ENCODE data around the gene TRAFD1. TPM values are rescaled to one million over a fixed set of nuclear protein-coding genes. Genes with fewer than 3 reads are reported as not detected.

TRAFD1 gene
- total and polyA plus RNA-seq, 2 of the 8 experiments (the other 6 are each of a cell fraction or from before 2014, with no cell fraction given): 18.1 to 33.1 TPM

- TF ChIP-seq USF2 (IDR thresholded peaks at IDR 0.05; ENCODE audit: low read length): no peak
- TF ChIP-seq ATF2 (IDR thresholded peaks at IDR 0.05; ENCODE audit: low read length): no peak
- no peak for TF ChIP-seq CHD1 (IDR thresholded peaks at IDR 0.05; ENCODE audit: low read depth, low read length)
- no peak for TF ChIP-seq RNF2 (IDR thresholded peaks at IDR 0.05; ENCODE audit: borderline replicate concordance, low read depth, low read length, missing control alignments, poor library complexity, severe bottlenecking)
- no peak for TF ChIP-seq KDM1A (IDR thresholded peaks at IDR 0.05; ENCODE audit: borderline replicate concordance, low read length)
- TF ChIP-seq, protein P1, sequence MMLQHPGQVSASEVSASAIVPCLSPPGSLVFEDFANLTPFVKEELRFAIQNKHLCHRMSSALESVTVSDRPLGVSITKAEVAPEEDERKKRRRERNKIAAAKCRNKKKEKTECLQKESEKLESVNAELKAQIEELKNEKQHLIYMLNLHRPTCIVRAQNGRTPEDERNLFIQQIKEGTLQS (IDR thresholded peaks at IDR 0.05; ENCODE audit: insufficient read depth, low read depth, low read length): no peak
These were observed 45.0 kb downstream of the TRAFD1 start (continued) for GRCh38 chr12:112170376-112170775.

All from H1 (cell line).